PC-9 (cell line): Measurements from ENCODE around the gene IKZF4. TPM values are rescaled to one million over a fixed set of nuclear protein-coding genes. Genes with fewer than 3 reads are reported as not detected.

Experiments used
- BruUV-seq: library from RNA; stranded (reverse); fragments of 400-500 nt; replicated peaks from 2 replicates; lab custom pipeline; 2021; lab: Mats Ljungman, UMichigan
- CTCF ChIA-PET: fragments of 300-600 bp; sonication (Branson Sonifier 250); formaldehyde crosslinking; loops from one replicate; lab custom pipeline; 2022; ENCODE audit warnings: antibody characterized with exemption; lab: Charles Lee
- POLR2A ChIA-PET: fragments of 300-600 bp; sonication (Branson Sonifier 250); formaldehyde crosslinking; loops from one replicate; lab custom pipeline; 2022; ENCODE audit warnings: antibody characterized with exemption; ENCODE audit not compliant: unreplicated experiment; lab: Charles Lee
- DNase-seq, 2 experiments: peaks; one replicate each; pipeline versions ENCODE4 v3.0.0 to v3.0.0-alpha.2; 2015 to 2022; ENCODE audit warnings: mixed read lengths in 1 of 2
- H2AFZ ChIP-seq: fragments of 200-600 bp; sonication (generic); 2 replicates; pipeline ENCODE4 v1.8.1; 2017; ENCODE audit warnings: antibody characterized with exemption
- H3F3A ChIP-seq: fragments of 200-600 bp; sonication (generic); 2 replicates; pipeline ENCODE4 v1.8.1; 2017; ENCODE audit warnings: antibody characterized with exemption, mild to moderate bottlenecking, low read depth; ENCODE audit not compliant: insufficient read depth
- H3K27ac ChIP-seq: fragments of 200-600 bp; sonication (generic); 2 replicates; pipeline ENCODE4 v1.6.1; 2016; ENCODE audit warnings: mixed run types
- H3K27me3 ChIP-seq: fragments of 200-600 bp; sonication (generic); 2 replicates; pipeline ENCODE4 v1.6.1; 2016; ENCODE audit warnings: low read depth, mixed run types; ENCODE audit not compliant: insufficient read depth
- H3K36me3 ChIP-seq: fragments of 200-600 bp; sonication (generic); 2 replicates; pipeline ENCODE4 v1.6.1; 2016; ENCODE audit warnings: low read depth, mixed run types
- H3K4me1 ChIP-seq: fragments of 200-600 bp; sonication (generic); replicated peaks from 2 replicates; pipeline ENCODE4 v1.6.1; 2016; ENCODE audit warnings: mixed run types; ENCODE audit not compliant: insufficient read depth
- H3K4me2 ChIP-seq: fragments of 200-600 bp; sonication (generic); 2 replicates; pipeline ENCODE4 v1.6.1; 2017; ENCODE audit warnings: mixed run types
- H3K4me3 ChIP-seq: fragments of 200-600 bp; sonication (generic); 2 replicates; pipeline ENCODE4 v1.6.1; 2016; ENCODE audit warnings: mixed run types
- H3K79me2 ChIP-seq: fragments of 200-600 bp; sonication (generic); 2 replicates; pipeline ENCODE4 v1.6.1; 2017; ENCODE audit warnings: low read depth, mixed run types
- H3K9me2 ChIP-seq: fragments of 200-600 bp; sonication (generic); 2 replicates; pipeline ENCODE4 v1.8.1; 2017; ENCODE audit warnings: mild to moderate bottlenecking; ENCODE audit not compliant: insufficient read depth
- H3K9me3 ChIP-seq: fragments of 200-600 bp; sonication (generic); 2 replicates; pipeline ENCODE4 v1.8.1; 2016; ENCODE audit warnings: low read depth; ENCODE audit not compliant: insufficient read depth
- H4K20me1 ChIP-seq: fragments of 200-600 bp; sonication (generic); 2 replicates; pipeline ENCODE4 v1.8.1; 2017; ENCODE audit not compliant: insufficient read depth
- EZH2 ChIP-seq: fragments of 200-600 bp; sonication (generic); IDR thresholded peaks from 2 replicates; pipeline ENCODE4 v1.8.0; 2017; ENCODE audit warnings: antibody characterized with exemption, low read depth
- intact Hi-C: fragments of 100-400 bp; cut with micrococcal nuclease; formaldehyde crosslinking; loops from one replicate; pipeline ENCODE4 v1.10.0; 2022; ENCODE audit not compliant: unreplicated experiment
- total RNA-seq: library from RNA; stranded (reverse); gene quantifications from 2 replicates; pipeline ENCODE4 v1.2.3, GENCODE V29; 2021
- TF ChIP-seq, protein P1 (sequence below): fragments of 200-600 bp; sonication (generic); conservative IDR thresholded peaks from 2 replicates; pipeline ENCODE4 v1.6.1; 2017; ENCODE audit warnings: mixed run types, antibody characterized with exemption, mild to moderate bottlenecking, moderate library complexity

The IKZF4 gene
- total RNA-seq, 1 experiment from 2014 or later, result 7.4 TPM

DNA sequence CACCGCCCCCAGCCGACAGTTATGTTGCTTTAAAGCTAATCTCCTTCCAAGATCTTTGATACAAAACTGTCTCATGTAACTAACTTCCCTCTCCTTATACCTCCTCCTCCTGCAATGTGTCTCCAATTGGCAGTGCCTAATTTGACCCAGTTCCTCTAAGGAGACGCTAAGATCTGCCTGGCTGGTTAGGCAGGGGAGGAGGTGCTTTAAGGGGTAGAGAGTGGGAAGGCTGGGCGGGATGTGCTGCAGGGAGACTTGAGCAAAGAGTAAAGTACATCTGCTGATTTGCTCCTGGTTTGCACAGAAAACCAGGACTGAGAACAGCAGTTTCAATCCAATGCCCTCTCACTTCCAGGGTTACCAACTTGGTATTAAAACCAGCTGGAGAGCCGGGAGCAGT lies 7.4 kb upstream of the IKZF4 start:
- Histone ChIP-seq H3K4me3 (no peak overlapping the region), H3F3A (no peaks in the 10 kb centered on the region), H3K27me3 (no peaks in the 10 kb centered on the region), H3K9me3 (no peaks in the 10 kb centered on the region), H3K4me1 (peaks cover 10% of the 10 kb centered on the region), H2AFZ (no peak overlapping the region), H4K20me1 (no peaks in the 10 kb centered on the region), H3K79me2 (no peaks in the 10 kb centered on the region), H3K27ac (no peak overlapping the region), H3K36me3 (no peaks in the 10 kb centered on the region), H3K9me2 (no peaks in the 10 kb centered on the region; the same call in 1 of the 2 replicates), H3K4me2 (no peak overlapping the region)
- no peak for TF ChIP-seq EZH2
- intact Hi-C loops, result no loop called here
- BruUV-seq, result no TSS peak
- CTCF ChIA-PET, result no interaction called here
- POLR2A ChIA-PET, result no interaction called here
- no peak for DNase-seq

DNA sequence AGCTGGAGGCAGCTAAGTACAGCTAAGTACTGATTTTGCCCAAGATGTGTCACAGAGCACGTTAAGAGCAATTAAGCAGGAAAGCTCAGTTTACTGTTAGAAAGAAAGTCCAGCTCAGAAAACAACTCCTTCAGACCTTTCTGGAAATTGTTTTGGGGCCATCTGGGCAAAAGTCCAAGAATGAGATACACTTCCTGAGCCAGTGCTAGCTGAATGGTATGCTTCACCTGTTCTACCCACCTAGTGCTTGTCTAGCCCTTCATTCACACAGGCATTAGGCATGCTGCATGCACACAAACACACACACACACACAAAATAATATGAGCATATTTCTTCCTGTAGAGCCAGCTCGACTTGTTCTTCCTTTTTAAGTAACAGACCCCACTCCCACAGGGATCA lies 6.6 kb upstream of the IKZF4 start:
- POLR2A ChIA-PET, result interaction anchor here (0.5 to 0.6 kb wide), 3 partner anchors 15 to 476 kb away, joined by 5 to 13 read pairs (median 5); no protein-coding TSS in a partner anchor

DNA sequence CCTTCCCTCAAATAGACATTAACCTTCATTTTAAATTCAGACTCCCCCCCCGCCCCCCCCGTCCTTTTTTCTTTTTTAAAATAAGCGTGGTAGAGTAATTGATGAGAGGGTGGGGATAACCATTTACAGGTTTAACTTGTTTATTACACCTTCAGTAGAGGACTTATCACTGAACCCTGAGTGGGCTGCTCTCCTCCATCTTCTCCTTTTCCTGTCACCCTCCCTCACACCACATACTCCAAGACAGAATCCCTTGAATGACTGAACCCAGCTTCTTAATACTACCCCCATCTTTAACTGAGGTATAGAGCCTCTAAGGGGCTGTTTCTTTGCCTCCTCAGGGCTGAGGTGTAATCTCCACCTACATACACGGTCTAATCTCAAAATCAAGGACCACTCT lies 3.7 kb upstream of the IKZF4 start:
- Histone ChIP-seq H3K27ac (no peak overlapping the region), H3K9me2 (no peaks in the 10 kb centered on the region), H3K27me3 (no peaks in the 10 kb centered on the region), H3K4me1 (peaks cover 10% of the 10 kb centered on the region), H3K4me3 (no peak overlapping the region), H4K20me1 (no peaks in the 10 kb centered on the region), H3K79me2 (no peaks in the 10 kb centered on the region), H3K4me2 (no peak overlapping the region), H3K9me3 (no peaks in the 10 kb centered on the region), H3F3A (no peaks in the 10 kb centered on the region), H3K36me3 (no peaks in the 10 kb centered on the region), H2AFZ (no peak overlapping the region)
- TF ChIP-seq, protein P1, sequence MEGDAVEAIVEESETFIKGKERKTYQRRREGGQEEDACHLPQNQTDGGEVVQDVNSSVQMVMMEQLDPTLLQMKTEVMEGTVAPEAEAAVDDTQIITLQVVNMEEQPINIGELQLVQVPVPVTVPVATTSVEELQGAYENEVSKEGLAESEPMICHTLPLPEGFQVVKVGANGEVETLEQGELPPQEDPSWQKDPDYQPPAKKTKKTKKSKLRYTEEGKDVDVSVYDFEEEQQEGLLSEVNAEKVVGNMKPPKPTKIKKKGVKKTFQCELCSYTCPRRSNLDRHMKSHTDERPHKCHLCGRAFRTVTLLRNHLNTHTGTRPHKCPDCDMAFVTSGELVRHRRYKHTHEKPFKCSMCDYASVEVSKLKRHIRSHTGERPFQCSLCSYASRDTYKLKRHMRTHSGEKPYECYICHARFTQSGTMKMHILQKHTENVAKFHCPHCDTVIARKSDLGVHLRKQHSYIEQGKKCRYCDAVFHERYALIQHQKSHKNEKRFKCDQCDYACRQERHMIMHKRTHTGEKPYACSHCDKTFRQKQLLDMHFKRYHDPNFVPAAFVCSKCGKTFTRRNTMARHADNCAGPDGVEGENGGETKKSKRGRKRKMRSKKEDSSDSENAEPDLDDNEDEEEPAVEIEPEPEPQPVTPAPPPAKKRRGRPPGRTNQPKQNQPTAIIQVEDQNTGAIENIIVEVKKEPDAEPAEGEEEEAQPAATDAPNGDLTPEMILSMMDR, result no peak
- no peak for TF ChIP-seq EZH2
- no TSS peak for BruUV-seq
- intact Hi-C loops, result no loop called here
- CTCF ChIA-PET, result no interaction called here
- POLR2A ChIA-PET, result no interaction called here
- DNase-seq, result no peak

More for the DNA sequence above, 6.6 kb upstream of the IKZF4 start:
- Histone ChIP-seq H3K79me2 (no peaks in the 10 kb centered on the region), H3F3A (no peaks in the 10 kb centered on the region), H4K20me1 (no peaks in the 10 kb centered on the region), H2AFZ (no peak overlapping the region), H3K4me3 (no peak overlapping the region), H3K4me1 (peaks cover 10% of the 10 kb centered on the region), H3K36me3 (no peaks in the 10 kb centered on the region), H3K27me3 (no peaks in the 10 kb centered on the region), H3K9me2 (no peaks in the 10 kb centered on the region; the same call in 1 of the 2 replicates), H3K4me2 (no peak overlapping the region), H3K27ac (no peak overlapping the region), H3K9me3 (no peaks in the 10 kb centered on the region)
- CTCF ChIA-PET, result interaction anchor here (0.6 kb wide), 2 partner anchors 18 to 61 kb away, joined by 3 read pairs; no protein-coding TSS in a partner anchor
- TF ChIP-seq, protein P1, result no peak
- no peak for TF ChIP-seq EZH2
- BruUV-seq, result no TSS peak
- peak in 1 of 2 experiments; percentile 15 for DNase-seq
- intact Hi-C loops, result no loop called here

DNA sequence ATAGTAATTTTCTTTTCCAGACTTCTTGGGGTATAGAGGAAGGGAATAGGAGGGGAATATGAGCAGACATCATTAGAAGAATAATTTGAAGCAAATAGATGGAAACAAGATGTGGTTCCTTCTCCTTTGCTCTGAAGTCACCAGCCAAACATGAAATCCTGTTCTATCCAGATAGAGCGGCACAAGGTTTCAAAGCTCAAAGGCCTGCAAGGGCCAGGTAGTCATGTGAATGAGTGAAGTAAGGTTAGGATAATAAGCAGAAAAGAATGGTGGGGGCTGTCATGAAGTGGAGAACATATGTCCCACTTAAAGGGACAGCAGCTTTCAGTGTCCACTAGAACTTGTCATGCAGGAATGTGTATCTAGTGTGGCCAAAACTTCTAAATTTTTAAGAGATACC lies 2.5 kb upstream of the IKZF4 start:
- H3K4me3 ChIP-seq, result no peak overlapping the region
- H4K20me1 ChIP-seq, result no peaks in the 10 kb centered on the region
- H3K4me1 ChIP-seq, result peaks cover 10% of the 10 kb centered on the region
- no peak overlapping the region for H3K4me2 ChIP-seq
- no peaks in the 10 kb centered on the region for H3K36me3 ChIP-seq
- intact Hi-C loops, result no loop called here
- ChIA-PET CTCF (interaction anchor here (0.5 kb wide), 1 partner anchor 20 kb away, joined by 6 read pairs; no protein-coding TSS in a partner anchor), POLR2A (no interaction called here)
- TF ChIP-seq, protein P1, result no peak
- no peak for TF ChIP-seq EZH2
- no peak overlapping the region for H3K27ac ChIP-seq
- H3K27me3 ChIP-seq, result no peaks in the 10 kb centered on the region
- H2AFZ ChIP-seq, result no peak overlapping the region
- no peaks in the 10 kb centered on the region for H3K79me2 ChIP-seq
- no peaks in the 10 kb centered on the region for H3F3A ChIP-seq
- no peaks in the 10 kb centered on the region for H3K9me3 ChIP-seq
- DNase-seq, result no peak
- no peaks in the 10 kb centered on the region for H3K9me2 ChIP-seq
- no TSS peak for BruUV-seq
